Memory B cell (primary cell): Measurements from ENCODE around the gene PMM2.
"Not testable (repeated sequence)": the region's sequence is repeated elsewhere in the genome, so short reads cannot be mapped to it uniquely, and the experiment has no call there.

Experiments
- ATAC-seq: fragments of 150-1000 bp; cut with Tn5 transposase; 2 replicates; pipeline ENCODE4 v1.10.0; 2021; ENCODE audit warnings: low read depth, mild to moderate bottlenecking, moderate library complexity
- DNase-seq, 2 donors: peaks; one replicate each; pipeline ENCODE4 v3.0.0; 2022; ENCODE audit warnings: low spot score in 2 of 2
- H3K27ac Mint-ChIP-seq: one replicate; pipeline ENCODE4 v1.8.0; 2022; ENCODE audit warnings: mild to moderate bottlenecking, moderate library complexity, mixed read lengths
- H3K27me3 Mint-ChIP-seq: one replicate; pipeline ENCODE4 v1.8.0; 2022; ENCODE audit warnings: mixed read lengths
- H3K36me3 Mint-ChIP-seq: one replicate; pipeline ENCODE4 v1.8.0; 2022; ENCODE audit warnings: mild to moderate bottlenecking, mixed read lengths
- H3K4me1 Mint-ChIP-seq: one replicate; pipeline ENCODE4 v1.8.0; 2022; ENCODE audit warnings: mixed read lengths
- H3K4me3 Mint-ChIP-seq: one replicate; pipeline ENCODE4 v1.8.0; 2022; ENCODE audit warnings: mild to moderate bottlenecking, moderate library complexity, mixed read lengths
- H3K9me3 Mint-ChIP-seq: one replicate; pipeline ENCODE4 v1.8.0; 2022; ENCODE audit warnings: mixed read lengths

Gene PMM2

GRCh38 chr16:8796469-8797363, 923 bp upstream of the PMM2 start:
- Mint-ChIP-seq H3K4me1 (peaks cover 19% of the 10 kb centered on the region), H3K36me3 (no peaks in the 10 kb centered on the region), H3K9me3 (no peaks in the 10 kb centered on the region), H3K4me3 (peak overlapping the region; percentile 89), H3K27ac (peak overlapping the region; percentile 95), H3K27me3 (no peaks in the 10 kb centered on the region)
- ATAC-seq (no peak), DNase-seq (no peak)

DNA sequence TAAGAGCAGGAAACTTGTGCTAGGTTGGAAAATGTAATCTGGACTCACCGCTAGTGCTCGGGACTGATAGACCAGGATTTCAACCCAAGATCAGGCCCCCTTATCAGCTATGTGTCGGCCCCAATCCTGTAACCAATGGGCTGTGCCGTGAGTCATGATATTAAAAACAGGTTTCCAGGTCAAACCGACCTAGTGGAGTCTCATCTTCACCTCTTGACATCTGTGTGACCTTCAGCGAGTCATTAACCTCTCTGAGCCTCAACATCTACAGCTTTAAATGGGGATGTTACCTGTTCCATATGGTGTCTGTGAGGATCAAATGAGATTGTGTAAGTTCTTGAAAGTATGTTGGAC, 512 bp downstream of the PMM2 start:
- no peaks in the 10 kb centered on the region for H3K27me3 Mint-ChIP-seq
- H3K36me3 Mint-ChIP-seq: peaks cover 11% of the 10 kb centered on the region
- H3K9me3 Mint-ChIP-seq: no peaks in the 10 kb centered on the region
- H3K27ac Mint-ChIP-seq: peak overlapping the region; percentile 95
- peaks cover 19% of the 10 kb centered on the region for H3K4me1 Mint-ChIP-seq
- ATAC-seq (no peak), DNase-seq (no peak)
- H3K4me3 Mint-ChIP-seq: peak overlapping the region; percentile 89

- Mint-ChIP-seq H3K27ac (peak overlapping the region; percentile 95), H3K4me1 (peaks cover 21% of the 10 kb centered on the region), H3K27me3 (no peaks in the 10 kb centered on the region), H3K36me3 (peaks cover 14% of the 10 kb centered on the region), H3K4me3 (peak overlapping the region; percentile 89), H3K9me3 (no peaks in the 10 kb centered on the region)
- ATAC-seq (no peak), DNase-seq (no peak)
Observed at GRCh38 chr16:8798535-8799157, 1.0 kb downstream of the PMM2 start.

DNA sequence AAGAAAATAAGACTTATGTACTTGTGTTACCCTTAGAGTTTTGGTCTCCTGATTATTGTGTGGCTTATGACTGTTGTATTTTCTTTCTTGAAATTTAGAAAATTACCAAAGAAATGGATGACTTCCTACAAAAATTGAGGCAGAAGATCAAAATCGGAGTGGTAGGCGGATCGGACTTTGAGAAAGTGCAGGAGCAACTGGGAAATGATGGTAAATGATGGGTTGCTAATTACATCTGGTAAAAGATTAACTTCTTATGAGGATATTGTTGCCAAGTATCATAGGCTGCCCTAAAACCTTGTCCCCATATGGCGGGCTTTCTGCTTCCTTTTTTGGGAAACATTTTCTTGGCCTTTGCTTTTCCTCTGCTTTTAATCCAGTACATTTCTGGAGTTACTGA, 4.1 kb downstream of the PMM2 start:
- peaks cover 17% of the 10 kb centered on the region for H3K4me1 Mint-ChIP-seq
- DNase-seq (no peak), ATAC-seq (no peak)
- peaks cover 22% of the 10 kb centered on the region for H3K36me3 Mint-ChIP-seq
- no peak overlapping the region for H3K27ac Mint-ChIP-seq
- no peaks in the 10 kb centered on the region for H3K9me3 Mint-ChIP-seq
- no peaks in the 10 kb centered on the region for H3K27me3 Mint-ChIP-seq
- no peak overlapping the region for H3K4me3 Mint-ChIP-seq

GRCh38 chr16:8803733-8804132, 6.1 kb downstream of the PMM2 start:
- H3K4me3 Mint-ChIP-seq, H3K27me3 Mint-ChIP-seq, DNase-seq, H3K27ac Mint-ChIP-seq, ATAC-seq, H3K9me3 Mint-ChIP-seq: not testable (repeated sequence)
- peaks cover 10% of the 10 kb centered on the region for H3K4me1 Mint-ChIP-seq
- H3K36me3 Mint-ChIP-seq: peaks cover 33% of the 10 kb centered on the region

- Mint-ChIP-seq H3K36me3 (peaks cover 38% of the 10 kb centered on the region), H3K27ac (no peak overlapping the region), H3K27me3 (no peaks in the 10 kb centered on the region), H3K4me3 (no peak overlapping the region), H3K9me3 (no peaks in the 10 kb centered on the region), H3K4me1 (peaks cover 6% of the 10 kb centered on the region)
- no peak for ATAC-seq
- no peak for DNase-seq
Observed at GRCh38 chr16:8804313-8804712, 6.7 kb downstream of the PMM2 start.

DNA sequence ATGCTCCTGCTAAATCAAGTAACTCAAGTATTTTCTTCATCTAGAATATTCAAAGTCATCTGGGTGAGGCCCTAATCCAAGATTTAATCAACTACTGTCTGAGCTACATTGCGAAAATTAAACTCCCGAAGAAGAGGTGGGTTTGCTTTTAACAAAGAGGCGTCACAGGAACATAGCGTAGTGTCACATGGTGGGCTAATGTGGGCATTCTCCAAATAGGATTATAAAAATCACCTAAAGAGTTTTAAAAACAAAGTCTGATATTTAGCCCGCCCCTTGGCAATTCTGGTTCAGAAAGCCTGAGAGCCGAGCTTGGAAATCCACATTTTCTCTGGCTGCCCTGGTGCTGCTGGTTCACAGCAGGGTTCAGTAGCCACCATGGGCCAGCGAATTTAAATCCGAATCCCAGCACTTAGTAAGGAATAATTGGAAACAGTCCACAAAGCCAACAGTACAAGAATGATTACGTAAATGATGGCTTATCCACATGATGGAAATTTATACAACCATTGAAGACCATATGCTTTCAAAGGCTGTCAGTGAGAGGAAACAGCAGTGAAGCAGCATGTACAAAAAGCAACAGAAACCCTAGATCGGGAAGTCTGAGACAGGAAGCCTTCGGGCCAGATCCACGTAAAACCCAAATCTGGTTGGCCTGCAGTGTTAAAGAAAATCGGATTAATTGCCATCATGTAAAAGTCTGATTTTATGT, 8.8 kb downstream of the PMM2 start:
- H3K4me3 Mint-ChIP-seq: no peak overlapping the region
- ATAC-seq: no peak
- no peaks in the 10 kb centered on the region for H3K9me3 Mint-ChIP-seq
- no peak overlapping the region for H3K27ac Mint-ChIP-seq
- peaks cover 5% of the 10 kb centered on the region for H3K4me1 Mint-ChIP-seq
- H3K36me3 Mint-ChIP-seq: peaks cover 41% of the 10 kb centered on the region
- DNase-seq: no peak
- H3K27me3 Mint-ChIP-seq: no peaks in the 10 kb centered on the region

GRCh38 chr16:8807189-8807588, 9.6 kb downstream of the PMM2 start:
- Mint-ChIP-seq H3K27ac (no peak overlapping the region), H3K4me3 (no peak overlapping the region), H3K9me3 (no peaks in the 10 kb centered on the region), H3K36me3 (peaks cover 42% of the 10 kb centered on the region), H3K4me1 (peaks cover 5% of the 10 kb centered on the region), H3K27me3 (no peaks in the 10 kb centered on the region)
- DNase-seq (no peak), ATAC-seq (no peak)

GRCh38 chr16:8808009-8808408, 10.4 kb downstream of the PMM2 start:
- DNase-seq: no peak
- ATAC-seq: no peak
- Mint-ChIP-seq H3K36me3 (peaks cover 38% of the 10 kb centered on the region), H3K9me3 (no peaks in the 10 kb centered on the region), H3K27me3 (no peaks in the 10 kb centered on the region), H3K4me3 (no peak overlapping the region), H3K27ac (no peak overlapping the region), H3K4me1 (peaks cover 3% of the 10 kb centered on the region)

- DNase-seq: no peak
- Mint-ChIP-seq H3K27me3 (no peaks in the 10 kb centered on the region), H3K4me1 (no peaks in the 10 kb centered on the region), H3K4me3 (no peak overlapping the region), H3K27ac (no peak overlapping the region), H3K9me3 (no peaks in the 10 kb centered on the region), H3K36me3 (peaks cover 38% of the 10 kb centered on the region)
- no peak for ATAC-seq
Observed at GRCh38 chr16:8808613-8809353, 11.1 kb downstream of the PMM2 start.

- no peak for DNase-seq
- no peaks in the 10 kb centered on the region for H3K9me3 Mint-ChIP-seq
- H3K36me3 Mint-ChIP-seq: peaks cover 43% of the 10 kb centered on the region
- ATAC-seq: no peak
- no peaks in the 10 kb centered on the region for H3K27me3 Mint-ChIP-seq
- no peak overlapping the region for H3K4me3 Mint-ChIP-seq
- H3K27ac Mint-ChIP-seq: no peak overlapping the region
- H3K4me1 Mint-ChIP-seq: peaks cover 2% of the 10 kb centered on the region
Observed at GRCh38 chr16:8812162-8812843, 14.7 kb downstream of the PMM2 start.

DNA sequence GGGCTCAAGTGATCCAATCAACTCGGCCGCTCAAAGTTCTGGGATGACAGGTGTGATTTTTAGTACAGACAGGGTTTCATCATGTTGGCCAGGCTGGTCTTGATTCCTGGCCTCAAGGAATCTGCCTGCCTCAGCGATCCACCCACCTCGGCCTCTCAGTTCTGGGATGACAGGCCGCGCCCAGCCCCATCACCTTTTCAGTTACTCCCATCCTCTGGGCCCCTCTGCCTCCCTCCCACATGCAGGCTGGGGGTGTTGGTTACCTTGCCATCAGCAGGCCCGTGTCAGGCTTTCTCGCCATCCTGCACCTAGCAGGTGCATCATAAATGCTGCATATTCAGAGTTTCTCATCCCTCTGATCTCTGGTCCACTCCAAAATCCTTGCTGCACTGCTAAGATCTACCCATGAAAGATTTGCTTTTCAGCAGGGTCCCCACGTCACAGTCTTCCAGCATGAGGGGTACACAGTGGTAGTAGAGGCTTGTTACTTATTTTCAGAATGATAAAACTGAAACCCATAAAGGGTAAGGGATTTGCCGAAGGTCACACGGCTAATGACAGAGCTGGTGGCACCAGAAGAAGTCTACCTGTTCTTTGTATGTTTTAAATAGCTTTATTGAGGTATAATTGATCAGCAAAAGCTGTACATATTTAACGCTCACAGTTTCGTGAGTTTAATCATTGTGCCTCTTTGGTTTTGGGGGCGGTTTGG, 16.6 kb downstream of the PMM2 start:
- Mint-ChIP-seq H3K36me3 (peaks cover 35% of the 10 kb centered on the region), H3K4me1 (peaks cover 10% of the 10 kb centered on the region), H3K27ac (no peak overlapping the region), H3K4me3 (no peak overlapping the region), H3K27me3 (no peaks in the 10 kb centered on the region), H3K9me3 (no peaks in the 10 kb centered on the region)
- ATAC-seq (no peak), DNase-seq (no peak)
